Suprapubic skin (tissue), 4 donors: ENCODE results near the gene KIR2DL1.
"Not testable (repeated sequence)": the region's sequence is repeated elsewhere in the genome, so short reads cannot be mapped to it uniquely, and the experiment has no call there.

Experiments
- CTCF ChIP-seq, 2 donors: fragments of 200-600 bp in 1 of 2; fragments of 450-650 bp in 1 of 2; sonication (generic) in 1 of 2; IDR thresholded peaks; one replicate each; pipeline ENCODE4 v1.5.1; 2016 to 2019; ENCODE audit warnings: antibody characterized with exemption in 2 of 2, mild to moderate bottlenecking in 1 of 2, moderate library complexity in 1 of 2
- POLR2A ChIP-seq, 2 donors: fragments of 450-650 bp; IDR thresholded peaks; one replicate each; pipeline ENCODE4 v1.6.1; 2017; ENCODE audit warnings: antibody characterized with exemption in 2 of 2, mild to moderate bottlenecking in 2 of 2, moderate library complexity in 2 of 2
- POLR2AphosphoS5 ChIP-seq, 3 donors: sonication (generic); formaldehyde crosslinking; IDR thresholded peaks; one replicate each; pipeline ENCODE4 v1.6.1; 2017; ENCODE audit warnings: antibody characterized with exemption in 3 of 3

- TF ChIP-seq CTCF, POLR2A, POLR2AphosphoS5 (IDR thresholded peaks at IDR 0.05): not testable (repeated sequence)
Measured at GRCh38 chr19:54775095-54775815, 5.7 kb downstream of the KIR2DL1 start.
